Stimulated activated CD4-positive, alpha-beta T cell treated with anti-CD3 and anti-CD28 coated beads, Interleukin-15, amount 100 ng/mL, for 48 hours (primary cell): ENCODE data around the gene CDK19.
A peak's percentile ranks its signal among the peaks of the same experiment; 100 is the strongest.
"Not testable (repeated sequence)": the region's sequence is repeated elsewhere in the genome, so short reads cannot be mapped to it uniquely, and the experiment has no call there.

Experiments used
- DNase-seq, 2 donors: peaks; one replicate each; pipeline ENCODE4 v3.0.0-alpha.2; 2020; ENCODE audit warnings: low read depth in 2 of 2

Gene CDK19

DNA sequence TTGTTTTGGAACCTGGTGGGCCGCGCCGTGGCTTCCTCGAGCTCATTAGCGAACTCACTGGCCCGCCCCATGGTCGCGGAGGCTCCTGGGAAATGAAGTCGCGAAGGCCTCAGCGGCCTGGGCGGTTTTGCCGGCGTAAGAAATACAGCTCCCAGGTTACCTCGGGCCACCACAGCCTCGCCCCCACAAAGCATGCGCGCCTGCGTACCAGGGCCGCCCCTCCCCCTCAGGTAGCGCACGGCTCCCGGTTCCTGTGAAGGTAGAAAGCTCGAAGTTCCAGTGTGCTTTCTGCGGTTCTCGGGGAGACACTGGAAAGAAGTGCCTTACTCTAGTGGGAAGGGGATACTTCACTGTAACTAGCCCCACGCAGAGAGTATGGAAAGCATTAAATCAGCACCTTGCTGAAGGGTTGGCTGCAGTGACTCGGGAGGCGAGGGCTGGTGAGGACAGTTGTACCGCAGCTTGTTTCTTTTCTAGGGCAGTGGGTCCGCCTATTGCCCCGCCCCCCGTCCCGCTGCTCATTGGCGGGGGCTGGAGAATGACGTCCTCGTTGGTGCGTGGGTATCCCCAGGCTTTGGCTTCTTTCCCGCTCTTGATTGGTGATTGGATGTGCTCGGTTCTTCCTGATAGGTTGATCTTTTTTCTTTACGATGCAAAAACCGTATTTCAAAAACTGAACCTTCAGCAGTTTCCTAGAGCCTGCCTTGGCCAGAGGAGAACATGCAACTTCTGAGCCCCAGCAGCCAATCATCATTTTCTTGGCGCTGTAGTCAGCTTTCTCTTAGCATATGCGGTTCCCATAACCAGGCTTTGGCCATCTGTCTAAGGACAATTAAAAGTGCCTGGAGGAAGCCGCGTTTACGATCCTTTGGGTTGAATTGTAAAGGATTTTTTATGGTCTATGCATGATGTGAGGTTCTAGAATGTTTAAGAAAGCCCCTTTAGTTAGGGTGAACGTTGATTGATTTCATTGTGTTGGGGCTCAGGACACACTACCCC lies at the start of gene CDK19:
CDK19 (minus strand) TSS at position 59 of the 999 bp plus-strand sequence. CDS start 333 bp downstream, outside the sequence.
- peak; percentile 96 to 97 for DNase-seq

- no peak for DNase-seq
Observed at GRCh38 chr6:110864824-110865223, 49.6 kb upstream of the CDK19 start.

DNA sequence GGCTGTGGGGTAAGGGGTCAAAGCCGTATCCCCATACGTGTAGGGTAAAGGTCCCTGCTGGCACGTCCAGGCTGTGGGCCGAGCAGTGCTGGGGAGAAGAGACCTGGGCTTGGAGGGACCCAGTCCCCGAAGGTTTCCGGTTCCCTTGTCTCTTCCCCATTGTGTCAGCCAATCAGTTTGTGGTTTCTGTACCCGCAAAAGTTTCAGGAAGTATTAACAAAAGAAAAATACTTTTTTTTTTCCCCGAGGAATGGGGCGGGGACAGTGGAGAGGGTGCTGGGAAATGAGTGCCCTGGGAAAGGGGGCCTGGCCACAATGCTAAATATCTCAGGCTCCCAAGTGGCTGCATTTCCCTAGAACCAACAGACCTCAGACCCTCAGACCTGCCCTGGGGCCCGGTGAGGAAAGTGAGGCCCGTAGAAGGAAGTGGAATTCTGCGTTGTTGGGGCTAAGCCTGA lies 44.1 kb upstream of the CDK19 start:
- no peak for DNase-seq

DNA sequence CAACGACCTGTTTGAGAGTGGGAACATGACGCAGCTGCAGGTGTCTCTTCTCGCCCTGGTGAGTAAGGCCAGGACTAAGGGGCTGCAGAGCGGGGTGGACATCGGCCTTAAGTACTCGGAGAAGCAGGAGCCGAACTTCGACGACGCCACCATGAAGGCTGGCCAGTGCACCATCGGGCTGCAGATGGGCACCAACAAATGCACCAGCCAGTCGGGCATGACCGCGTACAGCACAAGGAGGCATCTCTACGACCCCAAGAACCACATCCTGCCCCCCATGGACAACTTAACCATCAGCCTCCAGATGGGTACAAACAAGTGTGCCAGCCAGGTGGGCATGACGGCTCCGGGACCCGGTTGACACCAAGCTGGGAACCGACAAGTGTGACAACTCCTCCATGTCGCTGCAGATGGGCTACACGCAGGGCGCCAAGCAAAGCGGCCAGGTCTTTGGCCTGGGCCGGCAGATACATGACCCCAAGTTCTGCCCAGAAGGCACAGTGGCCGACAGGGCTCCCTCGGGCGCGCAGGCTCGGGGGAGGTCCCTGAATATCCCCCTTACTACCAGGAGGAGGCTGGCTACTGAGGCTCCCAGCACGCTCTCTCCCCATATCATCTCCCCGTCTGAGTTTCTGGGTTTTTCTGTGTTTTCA lies 43.4 kb upstream of the CDK19 start:
- no peak for DNase-seq

DNA sequence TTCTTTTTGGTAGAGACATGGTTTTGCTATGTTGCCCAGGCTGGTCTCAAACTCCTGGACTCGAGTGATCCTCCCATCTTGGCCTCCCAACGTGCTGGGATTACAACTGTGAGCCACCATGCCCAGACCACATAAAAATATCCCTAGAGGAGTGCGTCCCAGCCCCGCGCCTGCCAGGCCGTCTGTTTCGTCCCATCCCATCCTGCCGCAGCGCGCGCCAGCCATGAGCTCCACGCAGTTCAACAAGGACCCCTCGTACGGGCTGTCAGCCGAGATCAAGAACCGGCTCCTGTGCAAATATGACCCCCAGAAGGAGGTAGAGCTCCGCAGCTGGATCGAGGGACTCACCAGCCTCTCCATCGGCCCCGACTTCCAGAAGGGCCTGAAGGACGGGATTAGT lies 42.7 kb upstream of the CDK19 start:
- DNase-seq = no peak

- no peak for DNase-seq
Observed at GRCh38 chr6:110856296-110856695, 41.0 kb upstream of the CDK19 start.

DNA sequence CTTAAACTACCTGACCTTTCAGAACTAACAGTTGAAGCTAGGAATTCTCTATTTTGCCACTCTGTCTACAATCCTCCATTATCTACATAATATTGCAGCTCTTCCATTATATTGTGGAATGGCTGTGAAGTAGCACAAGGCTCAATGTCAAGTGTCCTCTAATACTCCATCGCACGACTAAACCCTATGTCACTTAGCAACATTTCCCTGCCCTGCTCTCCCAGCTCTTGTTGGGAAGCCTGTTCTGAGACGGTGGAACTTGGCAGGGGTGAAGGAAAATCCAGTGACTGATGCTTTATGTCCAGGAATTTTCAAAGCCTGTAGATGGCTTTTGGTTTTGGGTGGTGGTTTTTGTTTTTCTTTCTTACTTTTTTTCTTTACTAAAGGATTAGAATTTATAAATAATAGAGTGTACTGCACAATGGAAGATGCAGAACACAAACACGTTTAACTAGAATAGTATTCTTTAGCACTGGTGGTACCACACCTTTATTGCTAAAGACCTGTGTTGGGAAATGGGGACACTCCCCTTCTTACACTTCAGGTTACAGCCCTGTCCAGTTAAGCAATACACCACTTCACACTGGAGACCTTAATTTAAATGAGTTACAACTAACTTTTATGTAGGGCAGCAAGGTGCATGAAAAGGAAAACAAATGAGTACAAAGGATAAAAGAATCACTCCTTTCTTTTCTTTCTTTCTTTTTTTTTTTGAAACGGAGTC lies 38.6 kb upstream of the CDK19 start:
- no peak for DNase-seq

- no peak for DNase-seq
Observed at GRCh38 chr6:110852773-110853172, 37.5 kb upstream of the CDK19 start.

GRCh38 chr6:110849781-110850180 lies 34.5 kb upstream of the CDK19 start:
- DNase-seq = no peak

- DNase-seq = no peak
Observed at GRCh38 chr6:110841266-110841665, 26.0 kb upstream of the CDK19 start.

DNA sequence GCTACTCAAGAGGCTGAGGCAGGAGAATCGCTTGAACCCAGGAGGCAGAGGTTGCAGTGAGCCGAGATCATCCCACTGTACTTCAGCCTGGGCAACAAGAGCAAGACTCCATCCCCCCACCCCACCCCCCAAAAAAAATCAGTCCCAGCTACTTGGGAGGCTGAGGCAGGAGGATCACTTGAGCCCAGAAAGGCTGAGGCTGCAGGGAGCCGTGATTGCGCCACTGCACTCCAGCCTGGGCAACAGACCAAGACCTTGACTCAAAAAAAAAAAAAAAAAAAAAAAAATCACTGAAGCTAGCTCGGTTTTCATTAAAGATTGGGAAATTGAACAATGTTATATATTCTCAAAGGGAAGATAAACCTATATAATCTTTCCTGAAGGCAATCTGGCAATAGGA lies 20.5 kb upstream of the CDK19 start:
- DNase-seq = not testable (repeated sequence)

DNA sequence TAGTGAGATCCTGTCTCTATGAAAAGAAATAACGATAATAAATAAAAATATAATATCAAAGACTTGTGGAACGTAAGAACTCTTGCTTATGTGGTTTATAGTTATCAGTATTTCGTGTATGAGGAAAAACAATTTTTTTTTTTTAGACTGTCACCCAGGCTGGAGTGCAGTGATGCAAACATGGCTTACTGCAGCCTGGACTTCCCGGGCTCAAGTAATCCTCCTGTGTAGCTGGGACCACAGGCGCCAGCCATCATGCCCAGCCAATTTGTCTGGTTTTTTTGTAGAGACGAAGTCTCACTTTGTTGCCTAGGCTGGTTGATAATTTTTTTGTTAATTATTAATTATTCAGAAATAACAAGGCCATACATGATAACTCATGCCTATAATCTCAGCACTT lies 18.6 kb upstream of the CDK19 start:
- no peak for DNase-seq

DNA sequence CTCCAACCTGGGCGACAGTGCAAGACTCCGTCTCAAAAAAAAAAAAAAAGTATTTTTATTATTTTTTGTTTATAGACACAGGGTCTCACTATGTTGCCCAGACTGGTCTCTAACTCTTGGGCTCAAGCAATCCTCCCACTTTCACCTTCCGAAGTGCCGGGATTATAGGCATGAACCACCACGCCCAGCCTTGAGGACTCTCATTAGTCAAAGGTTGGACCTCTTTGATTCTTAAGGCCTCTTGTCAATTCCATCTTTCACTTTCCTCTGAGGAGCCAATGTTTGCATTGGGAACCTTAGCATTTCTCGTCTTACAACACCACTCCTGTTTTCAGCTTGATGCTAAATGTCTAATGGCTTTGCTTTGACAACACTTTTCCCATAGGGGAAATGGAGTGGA lies 16.1 kb upstream of the CDK19 start:
- DNase-seq = no peak

DNA sequence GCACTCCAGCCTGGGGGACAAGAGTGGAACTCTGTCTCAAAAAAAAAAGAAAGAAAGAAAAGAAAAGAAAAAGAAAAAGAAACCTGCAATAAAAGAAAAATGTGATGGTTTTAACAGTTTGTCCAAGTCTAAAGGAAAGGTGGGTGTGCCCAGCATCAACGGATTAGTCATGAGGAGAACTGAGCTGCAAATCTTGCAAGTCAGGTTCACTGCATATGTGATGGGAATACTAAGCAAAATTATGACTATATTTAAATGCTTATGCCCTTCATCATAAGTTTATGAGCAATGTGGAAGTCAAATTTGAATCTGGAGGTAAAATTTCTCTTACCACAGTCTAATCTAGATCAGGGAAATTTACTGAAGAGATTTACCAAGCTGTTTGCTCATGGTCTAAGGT lies 13.1 kb upstream of the CDK19 start:
- DNase-seq = no peak

GRCh38 chr6:110826236-110827129 lies 11.2 kb upstream of the CDK19 start:
- DNase-seq = no peak

- no peak for DNase-seq
Observed at GRCh38 chr6:110823146-110823545, 7.9 kb upstream of the CDK19 start.

DNA sequence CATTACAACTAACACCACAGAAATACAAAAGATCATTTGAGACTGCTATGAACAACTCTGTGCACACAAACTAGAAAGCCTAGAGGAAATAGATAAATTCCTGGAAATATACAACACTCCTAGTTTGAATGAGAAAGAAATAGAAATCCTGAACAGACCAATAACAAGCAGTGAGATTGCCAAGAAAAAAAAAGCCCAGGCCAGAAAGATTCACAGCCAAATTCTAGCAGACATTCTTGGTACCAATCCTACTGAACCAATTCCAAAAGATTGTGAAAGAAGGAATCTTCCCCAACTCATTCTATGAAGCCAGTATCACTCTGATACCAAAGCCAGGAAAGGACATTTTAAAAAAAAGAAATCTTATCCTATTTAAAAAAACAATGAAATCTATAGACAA lies 7.0 kb upstream of the CDK19 start:
- DNase-seq = no peak

DNA sequence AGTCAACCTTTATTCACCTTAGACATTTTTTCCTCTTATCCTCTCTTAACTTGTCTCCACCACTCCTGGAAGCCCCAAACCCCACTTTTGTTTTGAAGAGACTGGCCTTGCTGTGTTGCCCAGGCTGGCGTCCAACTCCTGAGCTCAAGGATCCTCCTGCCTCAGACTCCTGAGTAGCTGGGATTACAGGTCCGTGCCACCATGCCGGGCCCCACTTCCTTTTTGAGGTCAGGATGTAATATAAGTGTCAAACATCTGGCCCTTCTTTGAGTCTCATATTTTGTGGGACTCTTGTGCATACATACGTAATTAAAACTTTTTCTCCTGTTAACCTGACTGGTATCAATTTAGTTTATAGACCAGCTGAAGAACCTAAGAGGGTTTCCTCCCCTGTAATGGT lies 1.4 kb upstream of the CDK19 start:
- DNase-seq = no peak

GRCh38 chr6:110815015-110815410 lies 256 bp downstream of the CDK19 start:
- DNase-seq = no peak

DNA sequence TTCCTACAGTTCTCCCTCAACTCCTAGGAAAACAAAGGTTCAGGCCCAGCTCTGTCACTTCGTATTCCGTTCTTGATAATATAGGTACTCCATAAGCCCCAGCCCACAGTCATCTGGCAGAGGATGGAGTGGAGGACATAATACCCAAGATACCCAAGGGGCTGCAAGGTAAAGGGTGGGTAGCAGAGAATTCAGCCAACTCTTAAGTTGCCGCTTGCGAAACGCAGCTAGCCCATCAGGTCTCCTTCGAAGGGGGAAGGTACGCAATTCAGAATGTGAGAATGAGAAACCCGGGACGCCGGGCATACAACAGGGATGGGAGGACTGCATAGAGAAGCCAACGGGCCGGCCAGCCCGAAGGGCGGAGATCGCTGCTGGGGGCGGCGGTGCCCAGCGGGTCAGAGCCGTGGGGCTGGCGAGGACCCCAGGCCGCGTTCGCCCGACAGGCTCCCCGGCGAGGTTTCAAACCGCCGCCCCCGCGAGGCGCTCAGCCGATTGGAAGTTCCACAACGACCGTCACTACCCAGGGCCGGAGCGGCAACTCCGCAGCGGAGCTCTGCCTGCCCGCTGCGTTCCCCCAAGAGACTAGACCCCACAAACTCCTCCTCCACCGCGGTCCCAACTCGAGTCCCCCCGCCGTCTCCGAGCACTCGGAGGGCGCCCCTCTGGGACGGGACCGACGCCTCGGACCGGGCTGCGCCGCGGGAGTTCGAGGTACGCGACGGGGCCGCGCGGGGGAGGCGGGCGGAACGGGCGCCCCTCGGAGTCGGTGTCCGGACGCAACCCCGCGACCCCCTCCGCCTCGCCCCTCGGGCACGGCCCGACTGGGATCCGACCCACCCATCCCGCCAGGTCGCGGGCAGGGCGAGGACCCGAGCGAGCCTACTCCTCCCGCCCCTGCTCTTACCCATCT lies 911 bp downstream of the CDK19 start:
- peak; percentile 16 to 51 for DNase-seq
